Neural progenitor cell (in vitro differentiated cells): ENCODE measurements around the gene EIF2B5.

Experiments used
- EZH2 ChIP-seq: fragments of 200-600 bp; sonication (generic); IDR thresholded peaks from 2 replicates; pipeline ENCODE4 v1.6.1; 2017; ENCODE audit warnings: antibody characterized with exemption, mild to moderate bottlenecking, moderate library complexity
- EZH2phosphoT487 ChIP-seq: fragments of 200-600 bp; sonication (generic); IDR thresholded peaks from 2 replicates; pipeline ENCODE4 v1.6.1; 2017; ENCODE audit warnings: antibody characterized with exemption
- TF ChIP-seq, protein P1 (sequence below): fragments of 200-600 bp; sonication (generic); IDR thresholded peaks from 2 replicates; pipeline ENCODE4 v1.5.1; 2017; ENCODE audit warnings: antibody characterized with exemption, mild to moderate bottlenecking

DNA sequence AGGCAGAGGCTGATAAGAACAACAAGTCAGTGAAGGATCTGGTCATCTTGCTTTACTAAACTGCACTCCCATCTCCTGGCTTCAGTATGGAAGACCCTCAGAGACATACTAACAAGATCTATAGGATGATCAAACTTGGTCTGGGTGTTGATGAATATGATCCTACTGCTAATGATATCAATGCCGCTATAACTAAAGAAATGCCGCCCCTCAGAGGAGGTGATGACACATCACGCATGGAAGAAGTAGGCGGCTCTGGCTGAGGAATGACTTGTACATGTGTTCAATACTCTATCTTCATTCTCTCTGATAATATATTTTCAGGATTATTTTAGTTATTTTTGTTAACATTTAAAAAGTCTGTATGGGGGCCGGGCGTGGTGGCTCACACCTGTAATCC is 17.5 kb upstream of the EIF2B5 start:
- TF ChIP-seq, protein P1, sequence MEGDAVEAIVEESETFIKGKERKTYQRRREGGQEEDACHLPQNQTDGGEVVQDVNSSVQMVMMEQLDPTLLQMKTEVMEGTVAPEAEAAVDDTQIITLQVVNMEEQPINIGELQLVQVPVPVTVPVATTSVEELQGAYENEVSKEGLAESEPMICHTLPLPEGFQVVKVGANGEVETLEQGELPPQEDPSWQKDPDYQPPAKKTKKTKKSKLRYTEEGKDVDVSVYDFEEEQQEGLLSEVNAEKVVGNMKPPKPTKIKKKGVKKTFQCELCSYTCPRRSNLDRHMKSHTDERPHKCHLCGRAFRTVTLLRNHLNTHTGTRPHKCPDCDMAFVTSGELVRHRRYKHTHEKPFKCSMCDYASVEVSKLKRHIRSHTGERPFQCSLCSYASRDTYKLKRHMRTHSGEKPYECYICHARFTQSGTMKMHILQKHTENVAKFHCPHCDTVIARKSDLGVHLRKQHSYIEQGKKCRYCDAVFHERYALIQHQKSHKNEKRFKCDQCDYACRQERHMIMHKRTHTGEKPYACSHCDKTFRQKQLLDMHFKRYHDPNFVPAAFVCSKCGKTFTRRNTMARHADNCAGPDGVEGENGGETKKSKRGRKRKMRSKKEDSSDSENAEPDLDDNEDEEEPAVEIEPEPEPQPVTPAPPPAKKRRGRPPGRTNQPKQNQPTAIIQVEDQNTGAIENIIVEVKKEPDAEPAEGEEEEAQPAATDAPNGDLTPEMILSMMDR = no peak
- TF ChIP-seq EZH2 (no peak), EZH2phosphoT487 (no peak)
